HepG2 (cell line): ENCODE measurements around the gene C11orf86. TPM values are rescaled to one million over a fixed set of nuclear protein-coding genes. Genes with fewer than 3 reads are reported as not detected.

Source experiments
- CTCF ChIP-seq: sonication (generic); formaldehyde crosslinking; IDR thresholded peaks from 2 replicates; pipeline ENCODE4 v1.5.0; 2020; ENCODE audit warnings: mild to moderate bottlenecking, missing genetic modification reagents, moderate library complexity
- DPF2 ChIP-seq: sonication (generic); formaldehyde crosslinking; IDR thresholded peaks from 2 replicates; pipeline ENCODE4 v1.4.0; 2020; ENCODE audit warnings: mild to moderate bottlenecking, low read depth, missing genetic modification reagents, borderline replicate concordance
- FLYWCH1 ChIP-seq: sonication (generic); formaldehyde crosslinking; IDR thresholded peaks from 2 replicates; pipeline ENCODE4 v1.8.1; 2023; ENCODE audit warnings: mild to moderate bottlenecking, missing genetic modification reagents
- GABPB1 ChIP-seq: IDR thresholded peaks from 2 replicates; pipeline ENCODE4 v1.6.1; 2016; ENCODE audit warnings: mild to moderate bottlenecking, missing genetic modification reagents, moderate library complexity, missing compliant biosample characterization
- HMG20B ChIP-seq: conservative IDR thresholded peaks from 2 replicates; pipeline ENCODE4 v1.6.1; 2016; ENCODE audit warnings: missing genetic modification reagents, missing compliant biosample characterization
- MAX ChIP-seq: IDR thresholded peaks from 2 replicates; pipeline ENCODE4 v1.6.1; 2012; ENCODE audit warnings: inconsistent platforms
- MTF1 ChIP-seq: sonication (generic); formaldehyde crosslinking; IDR thresholded peaks from 2 replicates; pipeline ENCODE4 v1.5.0; 2020; ENCODE audit warnings: missing genetic modification reagents
- NFYC ChIP-seq: IDR thresholded peaks from 2 replicates; pipeline ENCODE4 v1.6.1; 2016; ENCODE audit warnings: missing genetic modification reagents, missing compliant biosample characterization
- PHF21A ChIP-seq: sonication (generic); formaldehyde crosslinking; IDR thresholded peaks from 2 replicates; pipeline ENCODE4 v1.5.0; 2020; ENCODE audit warnings: mild to moderate bottlenecking, missing genetic modification reagents
- RELA ChIP-seq: sonication (generic); formaldehyde crosslinking; IDR thresholded peaks from 2 replicates; pipeline ENCODE4 v1.4.0; 2020; ENCODE audit warnings: missing genetic modification reagents
- REST ChIP-seq, 2 experiments: IDR thresholded peaks; 2 replicates each; pipeline ENCODE4 v1.6.1; 2011 to 2012; ENCODE audit warnings: low read length in 2 of 2, borderline replicate concordance in 1 of 2, low read depth in 1 of 2, mild to moderate bottlenecking in 1 of 2, moderate library complexity in 1 of 2
- SALL2 ChIP-seq: sonication (generic); formaldehyde crosslinking; IDR thresholded peaks from 2 replicates; pipeline ENCODE4 v1.8.1; 2023; ENCODE audit warnings: mild to moderate bottlenecking, missing genetic modification reagents, inconsistent platforms
- SRSF1 ChIP-seq: fragments of 200-400 bp; formaldehyde crosslinking; optimal IDR thresholded peaks from 2 replicates; pipeline ENCODE3; 2017; ENCODE audit warnings: mild to moderate bottlenecking, low read depth, low read length, moderate library complexity
- ZBTB43 ChIP-seq: sonication (generic); formaldehyde crosslinking; conservative IDR thresholded peaks from 2 replicates; pipeline ENCODE4 v1.4.0; 2020; ENCODE audit warnings: missing genetic modification reagents
- ZC3H13 ChIP-seq: sonication (generic); formaldehyde crosslinking; IDR thresholded peaks from 2 replicates; pipeline ENCODE4 v1.8.1; 2023; ENCODE audit warnings: mild to moderate bottlenecking, missing genetic modification reagents, moderate library complexity
- ZFP36L2 ChIP-seq: sonication (generic); formaldehyde crosslinking; IDR thresholded peaks from 2 replicates; pipeline ENCODE4 v1.4.0; 2020; ENCODE audit warnings: missing genetic modification reagents
- ZNF280D ChIP-seq: sonication (generic); formaldehyde crosslinking; IDR thresholded peaks from 2 replicates; pipeline ENCODE4 v1.5.1; 2020; ENCODE audit warnings: mild to moderate bottlenecking, missing genetic modification reagents
- ZNF572 ChIP-seq: sonication (generic); formaldehyde crosslinking; IDR thresholded peaks from 2 replicates; pipeline ENCODE4 v1.5.1; 2020; ENCODE audit warnings: mild to moderate bottlenecking, missing genetic modification reagents
- ZNF850 ChIP-seq: sonication (generic); formaldehyde crosslinking; conservative IDR thresholded peaks from 2 replicates; pipeline ENCODE4 v1.9.0; 2021; ENCODE audit warnings: mild to moderate bottlenecking, missing genetic modification reagents
- polyA plus RNA-seq, 8 experiments: library from polyadenylated mRNA; depleted of rRNA in 3 of 8; stranded (reverse) in 7 of 8; unstranded in 1 of 8; fragments of >200 nt; fragmentation: Illumina TruSeq in 4 of 8; extraction: Trizol in 4 of 8; gene quantifications; 2 replicates each; pipeline versions ENCODE4 v1.2.1 to v1.2.3, GENCODE V29; 2011 to 2016; ENCODE audit warnings: low read depth in 4 of 8, missing spikeins in 1 of 8, mixed read lengths in 1 of 8; ENCODE audit not compliant: insufficient read depth in 1 of 8
- total RNA-seq, 5 experiments: library from RNA; depleted of rRNA; stranded (reverse); fragments of >200 nt; fragmentation: Illumina TruSeq; extraction: Trizol; gene quantifications; 2 replicates each; pipeline ENCODE4 v1.2.3, GENCODE V29; 2016; ENCODE audit warnings: low read depth in 1 of 5

The C11orf86 gene
- total and polyA plus RNA-seq, 2 of the 13 experiments (the other 11 are each of a cell fraction or from before 2014, with no cell fraction given), result 0.11 to 0.18 TPM

- no peak for TF ChIP-seq ZBTB43
- no peak for TF ChIP-seq DPF2
- TF ChIP-seq PHF21A (CRISPR knock-in tag), result peak; percentile 51
- TF ChIP-seq ZNF572 (CRISPR knock-in tag), result no peak
- TF ChIP-seq ZC3H13 (CRISPR knock-in tag), result no peak
- no peak for TF ChIP-seq MTF1 (CRISPR knock-in tag)
- TF ChIP-seq CTCF (CRISPR knock-in tag), result 0 out of 2 replicates have a peak, but pooled peaks have one; percentile 6
- TF ChIP-seq ZNF850 (CRISPR knock-in tag), result no peak
- no peak for TF ChIP-seq ZNF280D (CRISPR knock-in tag)
- TF ChIP-seq HMG20B (CRISPR knock-in tag), result peak; percentile 72; the same call in 1 of the 2 replicates
- no peak for TF ChIP-seq GABPB1 (CRISPR knock-in tag)
- TF ChIP-seq RELA (CRISPR knock-in tag), result no peak
- TF ChIP-seq REST (IDR thresholded peaks at IDR 0.05; ENCODE audit: borderline replicate concordance in 1 of 2, low read depth in 1 of 2, low read length in 2 of 2), result no peak
- TF ChIP-seq ZFP36L2 (CRISPR knock-in tag), result no peak
- no peak for TF ChIP-seq SALL2 (CRISPR knock-in tag)
- peak; percentile 24; the same call in 1 of the 2 replicates for TF ChIP-seq NFYC (CRISPR knock-in tag)
- TF ChIP-seq FLYWCH1 (CRISPR knock-in tag), result no peak
- TF ChIP-seq MAX, result no peak
- TF ChIP-seq SRSF1, result no peak
Observed at GRCh38 chr11:66996609-66997273, 21.6 kb downstream of the C11orf86 start (continued).
